ENCODE data around the gene SRP68.

GRCh38 chr17:76014925-76015261 is 57.4 kb downstream of the SRP68 start:
- TF ChIP-seq CTCF (IDR thresholded peaks at IDR 0.05) = no peak
- no peak for TF ChIP-seq ZNF396 (CRISPR knock-in tag; IDR thresholded peaks at IDR 0.05; ENCODE audit: borderline replicate concordance)
- TF ChIP-seq STAT6 (CRISPR knock-in tag; conservative IDR thresholded peaks at IDR 0.05; ENCODE audit: low read depth) = no peak
- TF ChIP-seq ZNF416 (CRISPR knock-in tag; IDR thresholded peaks at IDR 0.05) = no peak
- TF ChIP-seq USF1 (CRISPR knock-in tag; IDR thresholded peaks at IDR 0.05) = no peak
- TF ChIP-seq CREM (CRISPR knock-in tag; IDR thresholded peaks at IDR 0.05) = no peak
- no peak for TF ChIP-seq TEAD1 (CRISPR knock-in tag; IDR thresholded peaks at IDR 0.05)
- no peak for TF ChIP-seq USF2 (CRISPR knock-in tag; IDR thresholded peaks at IDR 0.05)
- no peak for TF ChIP-seq E2F4 (CRISPR knock-in tag; IDR thresholded peaks at IDR 0.05; ENCODE audit: borderline replicate concordance, low read depth)
- TF ChIP-seq ESRRA (CRISPR knock-in tag; IDR thresholded peaks at IDR 0.05; ENCODE audit: borderline replicate concordance) = no peak
- TF ChIP-seq ATF6 (CRISPR knock-in tag; IDR thresholded peaks at IDR 0.05) = no peak
- TF ChIP-seq CBFB (CRISPR knock-in tag; IDR thresholded peaks at IDR 0.05; ENCODE audit: low read depth) = no peak
